HCT116 (cell line): Measurements from ENCODE around the gene CCL21. TPM values are rescaled to one million over a fixed set of nuclear protein-coding genes. Genes with fewer than 3 reads are reported as not detected.

ENCODE experiments used
- ATAC-seq: fragments of 200-7000 bp; cut with Tn5 transposase; 2 replicates; pipeline ENCODE4 v1.9.1; 2020; ENCODE audit warnings: mild to moderate bottlenecking, moderate library complexity
- BruUV-seq: library from RNA; stranded (reverse); fragments of 400-500 nt; replicated peaks from 2 replicates; lab custom pipeline; 2021; lab: Mats Ljungman, UMichigan
- CTCF ChIA-PET: fragments of 300-600 bp; sonication (Branson Sonifier 250); formaldehyde crosslinking; loops from one replicate; lab custom pipeline; 2021; ENCODE audit warnings: antibody characterized with exemption; lab: Charles Lee
- POLR2A ChIA-PET: fragments of 300-600, 350-600 bp; sonication (Branson Sonifier 250); formaldehyde crosslinking; loops from one replicate; lab custom pipeline; 2021; ENCODE audit warnings: antibody characterized with exemption; lab: Charles Lee
- RAD21 ChIA-PET, 2 experiments: fragments of 300-600 bp; sonication (Branson Sonifier 250); formaldehyde crosslinking; loops; one replicate each; lab custom pipeline; 2023; ENCODE audit warnings: low total read pairs in 2 of 2; ENCODE audit not compliant: uncharacterized antibody in 2 of 2, unreplicated experiment in 2 of 2, low non-redundant PET in 1 of 2; lab: Charles Lee
- DNase-seq: peaks from one replicate; pipeline ENCODE4 v3.0.0-alpha.2; 2010; ENCODE audit warnings: low read depth, low spot score
- H2AFZ ChIP-seq: fragments of 200-600 bp; shearing (Covaris generic), sonication (generic); 2 replicates; pipeline ENCODE4 v1.6.1; 2017; ENCODE audit warnings: low read depth, mixed run types, mixed read lengths, antibody characterized with exemption, low read length; ENCODE audit not compliant: poor library complexity, severe bottlenecking
- H3K27ac ChIP-seq: 2 replicates; pipeline ENCODE4 v1.5.1; 2012; ENCODE audit warnings: low read depth, low read length
- H3K27me3 ChIP-seq: fragments of 200-600 bp; sonication (generic); 2 replicates; pipeline ENCODE4 v1.6.1; 2016; ENCODE audit warnings: mixed run types, low read length, mixed read lengths; ENCODE audit not compliant: insufficient read depth
- H3K36me3 ChIP-seq, 2 experiments: fragments of 200-500 bp in 1 of 2; fragments of 200-600 bp in 1 of 2; sonication (Bioruptor generic) in 1 of 2; sonication (generic) in 1 of 2; 2 replicates each; pipeline versions ENCODE4 v1.5.1 to v1.6.1; 2014 to 2016; ENCODE audit warnings: low read length in 2 of 2, inconsistent platforms in 1 of 2, mixed read lengths in 1 of 2, mixed run types in 1 of 2; ENCODE audit not compliant: insufficient read depth in 2 of 2, control insufficient read depth in 1 of 2
- H3K4me1 ChIP-seq, 2 experiments: fragments of 200-600 bp in 1 of 2; sonication (generic) in 1 of 2; 2 replicates each; pipeline versions ENCODE4 v1.5.1 to v1.6.1; 2012 to 2017; ENCODE audit warnings: low read length in 2 of 2, inconsistent platforms in 1 of 2, mild to moderate bottlenecking in 1 of 2, mixed read lengths in 1 of 2, mixed run types in 1 of 2, moderate library complexity in 1 of 2; ENCODE audit not compliant: insufficient read depth in 2 of 2, control insufficient read depth in 1 of 2
- H3K4me2 ChIP-seq: fragments of 200-600 bp; sonication (generic); 2 replicates; pipeline ENCODE4 v1.6.1; 2017; ENCODE audit warnings: mixed run types, low read length, mixed read lengths
- H3K4me3 ChIP-seq, 2 experiments: fragments of 200-600 bp in 1 of 2; sonication (generic) in 1 of 2; replicated peaks in 1 of 2; 2 replicates each; pipeline ENCODE4 v1.5.1; 2011 to 2016; ENCODE audit warnings: low read length in 2 of 2, control low read depth in 1 of 2, low read depth in 1 of 2, mild to moderate bottlenecking in 1 of 2, mixed read lengths in 1 of 2, mixed run types in 1 of 2
- H3K79me2 ChIP-seq: fragments of 200-600 bp; sonication (generic); 2 replicates; pipeline ENCODE4 v1.6.1; 2017; ENCODE audit warnings: mild to moderate bottlenecking, mixed run types, low read length, moderate library complexity, mixed read lengths; ENCODE audit not compliant: insufficient read depth
- H3K9ac ChIP-seq: fragments of 200-600 bp; sonication (generic); 2 replicates; pipeline ENCODE4 v1.6.1; 2016; ENCODE audit warnings: low read length, mixed read lengths
- H3K9me2 ChIP-seq: fragments of 200-600 bp; sonication (generic), shearing (Covaris generic); 2 replicates; pipeline ENCODE4 v1.6.1; 2017; ENCODE audit warnings: mixed run types, mild to moderate bottlenecking, moderate library complexity; ENCODE audit not compliant: insufficient read depth
- H3K9me3 ChIP-seq, 2 experiments: fragments of 200-500 bp in 1 of 2; fragments of 200-600 bp in 1 of 2; sonication (Bioruptor generic) in 1 of 2; sonication (generic) in 1 of 2; 2 replicates each; pipeline ENCODE4 v1.6.1; 2014 to 2017; ENCODE audit warnings: low read length in 2 of 2, mixed read lengths in 2 of 2, inconsistent platforms in 1 of 2, low read depth in 1 of 2, mild to moderate bottlenecking in 1 of 2, mixed run types in 1 of 2, moderate library complexity in 1 of 2; ENCODE audit not compliant: control insufficient read depth in 1 of 2, insufficient read depth in 1 of 2
- H4K20me1 ChIP-seq: fragments of 200-600 bp; sonication (generic), shearing (Covaris generic); 2 replicates; pipeline ENCODE4 v1.6.1; 2017; ENCODE audit warnings: mixed run types, mild to moderate bottlenecking, moderate library complexity; ENCODE audit not compliant: insufficient read depth
- CEBPB ChIP-seq: IDR thresholded peaks from 2 replicates; pipeline ENCODE4 v1.6.1; 2012; ENCODE audit warnings: low read depth
- CTCF ChIP-seq, 3 experiments: fragments of 200-600 bp in 1 of 3; sonication (generic) in 1 of 3; IDR thresholded peaks in 2 of 3; conservative IDR thresholded peaks in 1 of 3; 2 replicates each; pipeline ENCODE4 v1.5.1; 2012 to 2017; ENCODE audit warnings: low read depth in 2 of 3, low read length in 2 of 3, antibody characterized with exemption in 1 of 3, borderline replicate concordance in 1 of 3, control low read depth in 1 of 3, mild to moderate bottlenecking in 1 of 3, mixed read lengths in 1 of 3, mixed run types in 1 of 3, moderate library complexity in 1 of 3; ENCODE audit not compliant: insufficient read depth in 1 of 3
- JUND ChIP-seq: IDR thresholded peaks from 2 replicates; pipeline ENCODE4 v1.6.1; 2012
- REST ChIP-seq: IDR thresholded peaks from 2 replicates; pipeline ENCODE4 v1.6.1; 2012; ENCODE audit warnings: low read depth
- YY1 ChIP-seq: IDR thresholded peaks from 2 replicates; pipeline ENCODE4 v1.6.1; 2011; ENCODE audit warnings: low read length, low read depth, moderate library complexity, mild to moderate bottlenecking; ENCODE audit not compliant: insufficient replicate concordance; ENCODE audit errors: extremely low read depth
- intact Hi-C: fragments of 100-400 bp; cut with micrococcal nuclease; formaldehyde crosslinking; loops from 2 replicates; pipeline ENCODE4 v1.10.0; 2022
- total RNA-seq: library from RNA; stranded (reverse); gene quantifications from one replicate; pipeline ENCODE4 v1.2.1, GENCODE V29; 2021; ENCODE audit not compliant: unreplicated experiment
- TF ChIP-seq, protein P1 (sequence below): IDR thresholded peaks from 2 replicates; pipeline ENCODE4 v1.6.1; 2012

CCL21 gene
- total RNA-seq, 1 experiment from 2014 or later = 0.74 TPM

- Histone ChIP-seq H4K20me1 (no peaks in the 10 kb centered on the region), H3K36me3 (no peaks in the 10 kb centered on the region), H3K79me2 (peaks cover 12% of the 10 kb centered on the region; the same call in 1 of the 2 replicates), H3K4me1 (peaks cover under 1 to 12% of the 10 kb centered on the region in 2 experiments; a peak in 3 of 4 replicates), H3K4me3 (no peak overlapping the region), H3K27me3 (no peaks in the 10 kb centered on the region), H2AFZ (no peak overlapping the region), H3K27ac (no peak overlapping the region), H3K9me2 (no peaks in the 10 kb centered on the region), H3K4me2 (no peak overlapping the region), H3K9ac (no peak overlapping the region), H3K9me3 (no peaks in the 10 kb centered on the region)
- TF ChIP-seq YY1 (no peak), CTCF (IDR thresholded peaks at IDR 0.05 in 2 of 3, conservative IDR thresholded peaks at IDR 0.05 in 1 of 3; ENCODE audit: borderline replicate concordance in 1 of 3, insufficient read depth in 1 of 3, low read depth in 2 of 3, low read length in 2 of 3) (no peak), REST (no peak), JUND (no peak), CEBPB (no peak)
- TF ChIP-seq, protein P1, sequence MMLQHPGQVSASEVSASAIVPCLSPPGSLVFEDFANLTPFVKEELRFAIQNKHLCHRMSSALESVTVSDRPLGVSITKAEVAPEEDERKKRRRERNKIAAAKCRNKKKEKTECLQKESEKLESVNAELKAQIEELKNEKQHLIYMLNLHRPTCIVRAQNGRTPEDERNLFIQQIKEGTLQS = no peak
- CTCF ChIA-PET = no interaction called here
- RAD21 ChIA-PET = no interaction called here
- DNase-seq = no peak
- intact Hi-C loops = loop anchor here (10.0 kb wide), 1 partner anchor 315 kb away; the partner anchor contains the start of gene DNAJB5
- ATAC-seq = no peak
- POLR2A ChIA-PET = no interaction called here
- BruUV-seq = no TSS peak
Observed at GRCh38 chr9:34669809-34670562, 40.0 kb downstream of the CCL21 start.
